Endodermal cell (in vitro differentiated cells): Measurements from ENCODE around the gene BCKDHB. TPM values are rescaled to one million over a fixed set of nuclear protein-coding genes. Genes with fewer than 3 reads are reported as not detected.

Experiments
- DNase-seq: peaks from one replicate; pipeline ENCODE4 v3.0.0-alpha.2; 2017
- H3K27ac ChIP-seq: 2 replicates; pipeline ENCODE4 v1.5.1; 2013; ENCODE audit warnings: mild to moderate bottlenecking, low read depth, low read length, moderate library complexity
- H3K27me3 ChIP-seq: 2 replicates; pipeline ENCODE4 v1.6.1; 2013; ENCODE audit warnings: mild to moderate bottlenecking, low read length, moderate library complexity; ENCODE audit not compliant: insufficient read depth, control insufficient read depth, poor library complexity, severe bottlenecking
- H3K36me3 ChIP-seq: 2 replicates; pipeline ENCODE4 v1.7.0; 2013; ENCODE audit warnings: mild to moderate bottlenecking, low read length, moderate library complexity; ENCODE audit not compliant: control insufficient read depth, insufficient read depth
- H3K4me1 ChIP-seq: one replicate; pipeline ENCODE4 v1.7.0; 2013; ENCODE audit warnings: low read length; ENCODE audit not compliant: control insufficient read depth, insufficient read depth
- H3K4me3 ChIP-seq: 2 replicates; pipeline ENCODE4 v1.5.1; 2013; ENCODE audit warnings: mild to moderate bottlenecking, low read length, moderate library complexity
- H3K9ac ChIP-seq: 2 replicates; pipeline ENCODE4 v1.6.1; 2013; ENCODE audit warnings: mild to moderate bottlenecking, low read length, moderate library complexity; ENCODE audit not compliant: poor library complexity, severe bottlenecking; ENCODE audit errors: extremely low read depth
- H3K9me3 ChIP-seq: 2 replicates; pipeline ENCODE4 v1.6.1; 2013; ENCODE audit warnings: mild to moderate bottlenecking, low read length, moderate library complexity; ENCODE audit not compliant: control insufficient read depth
- H3K27ac Mint-ChIP-seq: 2 replicates; pipeline ENCODE4 v1.8.0; 2020; ENCODE audit warnings: mixed read lengths
- H3K27me3 Mint-ChIP-seq: 2 replicates; pipeline ENCODE4 v1.8.0; 2021; ENCODE audit warnings: mild to moderate bottlenecking, mixed read lengths; ENCODE audit not compliant: insufficient read depth
- H3K36me3 Mint-ChIP-seq: 2 replicates; pipeline ENCODE4 v1.8.0; 2020; ENCODE audit warnings: low read depth, mixed read lengths
- H3K4me1 Mint-ChIP-seq: 2 replicates; pipeline ENCODE4 v1.8.0; 2020; ENCODE audit warnings: mixed read lengths
- H3K4me3 Mint-ChIP-seq: 2 replicates; pipeline ENCODE4 v1.8.0; 2020; ENCODE audit warnings: mild to moderate bottlenecking, moderate library complexity, mixed read lengths
- H3K9me3 Mint-ChIP-seq: 2 replicates; pipeline ENCODE4 v1.8.0; 2020; ENCODE audit warnings: mild to moderate bottlenecking, mixed read lengths
- CTCF ChIP-seq: fragments of 200-600 bp; sonication (generic); conservative IDR thresholded peaks from 2 replicates; pipeline ENCODE4 v1.5.0; 2021; ENCODE audit warnings: antibody characterized with exemption, mild to moderate bottlenecking
- WGBS, 2 experiments: methylation state at CpG; one replicate each; pipeline versions ENCODE4 v1.1.5 to v1.1.7; 2013; ENCODE audit warnings: missing lambda C conversion rate in 2 of 2, mixed read lengths in 1 of 2; ENCODE audit not compliant: insufficient coverage in 1 of 2, insufficient read length in 1 of 2; 5-methylcytosine and 5-hydroxymethylcytosine counted together
- total RNA-seq, 2 donors: library from RNA; stranded (reverse); fragmentation: NEBNext Ultra II Directional in 1 of 2; extraction: Animal tissue kit (Norgen Biotek cat#: 25700) in 1 of 2; gene quantifications; 2 replicates in 1 of 2; 3 replicates in 1 of 2; pipeline ENCODE4 v1.2.1, GENCODE V29; 2021

BCKDHB gene
- total RNA-seq, 2 donors from 2014 or later, result 35.1 to 36.4 TPM

DNA sequence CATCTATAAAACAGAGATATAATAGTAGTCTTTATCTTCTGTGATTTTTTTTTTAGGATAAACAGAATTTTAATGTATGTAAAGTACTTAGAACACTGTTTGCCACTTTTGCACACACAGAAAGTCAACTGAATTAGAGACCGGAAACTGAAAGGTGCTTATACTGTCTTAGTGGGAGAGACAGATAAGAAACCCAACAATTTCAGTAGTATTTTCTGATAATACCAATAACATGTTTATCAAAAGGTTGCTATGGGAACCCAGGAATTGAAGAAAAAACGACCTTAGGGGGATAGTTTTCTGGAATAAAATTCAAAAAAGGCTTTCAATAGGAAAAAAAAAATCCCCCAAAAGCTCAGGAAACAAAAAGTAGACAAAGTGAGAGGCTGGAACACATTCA is 138.6 kb downstream of the BCKDHB start:
- no peak overlapping the region for H3K27ac ChIP-seq
- Mint-ChIP-seq H3K27ac (no peak overlapping the region), H3K36me3 (peaks cover 6% of the 10 kb centered on the region), H3K4me1 (peaks cover 12% of the 10 kb centered on the region), H3K9me3 (peaks cover 1% of the 10 kb centered on the region), H3K27me3 (no peaks in the 10 kb centered on the region), H3K4me3 (no peak overlapping the region)
- no peak overlapping the region for H3K4me3 ChIP-seq
- H3K9me3 ChIP-seq, result no peaks in the 10 kb centered on the region
- H3K4me1 ChIP-seq, result no peaks in the 10 kb centered on the region
- H3K36me3 ChIP-seq, result no peaks in the 10 kb centered on the region
- 90% methylated on average over 2 of the region's 2 CpGs; no CpG with 5 or more reads in 1 of the 2 experiments for WGBS, 2 experiments
- DNase-seq, result no peak
- no peaks in the 10 kb centered on the region for H3K27me3 ChIP-seq
- TF ChIP-seq CTCF, result no peak
- no peak overlapping the region for H3K9ac ChIP-seq

GRCh38 chr6:80249897-80250296 is 143.4 kb downstream of the BCKDHB start:
- Histone ChIP-seq H3K4me3 (no peak overlapping the region), H3K4me1 (peaks cover 3% of the 10 kb centered on the region), H3K27me3 (no peaks in the 10 kb centered on the region), H3K36me3 (no peaks in the 10 kb centered on the region), H3K9me3 (no peaks in the 10 kb centered on the region), H3K27ac (no peak overlapping the region), H3K9ac (no peak overlapping the region)
- Mint-ChIP-seq H3K9me3 (no peaks in the 10 kb centered on the region), H3K36me3 (no peaks in the 10 kb centered on the region), H3K4me3 (no peak overlapping the region), H3K27me3 (no peaks in the 10 kb centered on the region), H3K4me1 (peaks cover 11% of the 10 kb centered on the region), H3K27ac (no peak overlapping the region)
- no peak for TF ChIP-seq CTCF
- DNase-seq, result no peak
- no CpG with 5 or more reads among the region's 1 CpG for WGBS, 2 experiments

DNA sequence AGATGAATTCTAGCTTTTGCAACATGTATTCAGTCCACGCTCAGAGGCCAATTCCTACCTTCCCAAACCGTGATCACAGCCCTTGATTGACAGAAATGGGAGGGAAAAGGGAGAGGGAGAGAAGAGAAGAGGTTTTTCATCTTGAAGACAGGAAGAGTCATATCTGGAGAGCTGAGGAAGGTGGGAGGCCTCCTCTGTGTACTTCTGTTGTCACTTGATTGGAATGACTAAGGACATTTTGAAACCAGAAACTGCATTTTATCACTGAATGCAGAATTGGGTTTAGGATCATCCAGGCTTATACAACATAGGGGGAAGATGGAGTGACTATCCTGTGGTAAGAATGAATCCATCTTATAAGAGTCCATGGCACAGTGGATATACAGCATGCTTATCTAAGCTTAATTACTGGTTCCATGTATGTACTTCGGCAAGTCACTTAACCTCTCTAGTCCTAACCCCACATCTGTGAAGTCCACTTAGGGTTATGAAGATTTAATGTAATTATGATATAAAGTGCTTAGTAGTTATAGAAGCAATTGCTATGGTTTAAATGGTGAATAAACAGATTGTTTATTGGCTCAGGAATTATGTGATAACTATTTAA is 144.0 kb downstream of the BCKDHB start:
- TF ChIP-seq CTCF, result no peak
- Histone ChIP-seq H3K4me1 (peaks cover 3% of the 10 kb centered on the region), H3K36me3 (no peaks in the 10 kb centered on the region), H3K4me3 (no peak overlapping the region), H3K27ac (no peak overlapping the region), H3K27me3 (no peaks in the 10 kb centered on the region), H3K9ac (no peak overlapping the region), H3K9me3 (no peaks in the 10 kb centered on the region)
- DNase-seq, result no peak
- no peaks in the 10 kb centered on the region for H3K36me3 Mint-ChIP-seq
- H3K4me1 Mint-ChIP-seq, result peaks cover 11% of the 10 kb centered on the region
- H3K9me3 Mint-ChIP-seq, result no peaks in the 10 kb centered on the region
- H3K27me3 Mint-ChIP-seq, result no peaks in the 10 kb centered on the region
- H3K4me3 Mint-ChIP-seq, result no peak overlapping the region
- H3K27ac Mint-ChIP-seq, result peak overlapping the region; percentile 8
- 93 to 99% methylated on average over 2 to 3 of the region's 3 CpGs for WGBS, 2 experiments
